ENCODE data around the gene CHD5.
A peak's percentile ranks its signal among the peaks of the same experiment; 100 is the strongest.

Gene CHD5

DNA sequence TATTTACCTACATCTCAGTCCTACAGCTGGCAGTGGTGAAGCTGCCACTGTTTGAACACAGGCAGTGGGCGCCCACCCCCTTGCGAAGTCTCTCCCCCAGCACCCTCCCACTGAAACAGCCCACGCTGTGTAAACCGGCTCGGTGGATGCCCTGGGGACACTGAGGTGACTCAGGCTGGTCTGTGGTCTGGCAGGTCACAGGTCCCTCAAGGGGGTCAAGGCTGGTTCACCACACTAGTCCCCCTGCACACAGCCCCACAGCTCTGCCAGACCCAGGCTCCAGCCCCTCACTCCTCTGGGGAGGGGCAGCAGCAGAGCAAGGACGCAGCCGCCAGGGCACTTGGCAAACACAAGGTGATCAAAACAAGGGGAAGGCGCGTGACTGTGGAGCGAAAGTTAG, 7.6 kb downstream of the CHD5 start:
- DNase-seq = no peak

GRCh38 chr1:6171548-6172124, 8.5 kb downstream of the CHD5 start:
- DNase-seq = no peak

DNA sequence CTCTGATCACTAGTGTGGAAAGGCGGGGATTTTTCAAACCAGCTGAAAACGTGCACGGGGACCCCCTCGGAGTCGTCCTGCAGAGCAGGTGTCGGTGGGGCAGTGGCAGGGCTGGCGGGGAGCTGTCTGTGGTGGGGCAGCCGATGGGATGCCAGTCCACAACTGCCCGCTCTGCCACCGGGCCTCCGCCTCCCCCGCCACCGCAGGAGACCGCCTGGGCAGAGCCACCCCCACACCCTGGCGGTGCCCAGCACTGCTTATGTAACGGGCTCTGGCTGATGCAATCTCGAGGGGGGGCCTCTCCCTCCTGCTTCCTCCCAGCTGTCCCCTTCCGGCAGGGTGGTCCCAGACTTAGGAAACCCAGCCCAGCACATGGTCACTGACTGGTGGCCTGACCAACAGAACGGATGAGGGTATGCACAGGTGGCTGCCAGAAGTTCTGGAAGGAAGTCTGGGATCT, 9.3 kb downstream of the CHD5 start:
- DNase-seq = peak in 1 of 14 donors; percentile 13

DNA sequence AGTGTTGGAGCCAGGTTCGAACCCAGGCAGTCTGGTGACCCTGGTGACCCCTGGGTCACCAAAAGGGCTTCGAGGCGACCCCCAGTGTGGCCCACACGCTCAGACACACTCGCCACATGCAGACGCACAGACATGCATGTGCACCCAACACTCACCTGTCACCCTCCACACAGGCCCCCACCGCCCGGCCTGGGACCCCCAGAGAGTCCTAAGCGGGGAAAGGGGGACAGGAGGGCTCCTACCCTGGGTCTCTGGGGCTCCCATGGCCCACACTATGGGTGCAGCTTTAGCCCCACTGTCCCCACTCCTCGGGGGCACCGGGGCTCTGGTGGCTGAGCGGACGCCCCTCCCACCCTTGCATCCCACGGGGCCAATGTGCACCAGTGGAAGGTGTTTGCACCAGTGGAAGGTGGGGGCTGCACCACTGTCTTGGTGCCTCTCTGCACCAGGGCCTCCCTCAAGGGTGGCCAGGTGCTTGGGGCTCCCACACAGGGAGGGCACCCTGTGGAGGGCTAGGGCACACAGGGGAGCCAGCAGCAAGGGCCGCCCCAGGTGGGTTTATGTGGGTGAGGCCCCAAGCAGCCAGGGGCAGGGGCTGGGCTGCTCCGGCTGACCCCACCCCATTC, 9.9 kb downstream of the CHD5 start:
- DNase-seq = no peak

DNA sequence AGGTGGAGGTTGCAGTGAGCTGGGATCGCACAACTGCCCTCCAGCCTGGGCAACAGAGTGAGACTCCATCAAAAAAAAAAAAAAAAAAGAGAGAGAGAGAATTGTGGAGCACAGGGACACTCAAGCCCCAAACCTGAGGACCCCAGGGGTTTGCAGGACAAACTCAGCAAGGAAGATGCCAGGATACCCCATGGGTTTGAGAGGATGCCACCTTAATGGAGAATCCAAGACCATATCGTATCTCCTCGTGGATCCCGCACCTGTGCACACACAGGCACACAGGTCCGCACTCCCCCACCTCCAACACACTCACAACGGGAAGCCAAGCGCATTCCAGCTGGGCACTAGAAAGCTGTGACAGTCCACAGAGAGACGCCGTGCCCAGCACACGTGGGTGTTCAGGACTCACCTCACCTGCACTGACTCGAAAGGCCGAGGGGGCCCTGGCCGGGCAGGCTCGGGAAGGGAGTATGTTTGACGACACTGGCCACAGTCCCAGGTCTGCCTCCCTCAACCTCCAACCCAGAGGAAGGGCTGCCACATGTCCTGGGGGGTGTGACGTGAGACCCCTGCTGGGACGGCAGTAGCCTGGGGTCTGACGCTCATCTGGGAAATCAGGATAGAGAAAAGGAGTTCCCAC, 11.1 kb downstream of the CHD5 start:
- DNase-seq = no peak

DNA sequence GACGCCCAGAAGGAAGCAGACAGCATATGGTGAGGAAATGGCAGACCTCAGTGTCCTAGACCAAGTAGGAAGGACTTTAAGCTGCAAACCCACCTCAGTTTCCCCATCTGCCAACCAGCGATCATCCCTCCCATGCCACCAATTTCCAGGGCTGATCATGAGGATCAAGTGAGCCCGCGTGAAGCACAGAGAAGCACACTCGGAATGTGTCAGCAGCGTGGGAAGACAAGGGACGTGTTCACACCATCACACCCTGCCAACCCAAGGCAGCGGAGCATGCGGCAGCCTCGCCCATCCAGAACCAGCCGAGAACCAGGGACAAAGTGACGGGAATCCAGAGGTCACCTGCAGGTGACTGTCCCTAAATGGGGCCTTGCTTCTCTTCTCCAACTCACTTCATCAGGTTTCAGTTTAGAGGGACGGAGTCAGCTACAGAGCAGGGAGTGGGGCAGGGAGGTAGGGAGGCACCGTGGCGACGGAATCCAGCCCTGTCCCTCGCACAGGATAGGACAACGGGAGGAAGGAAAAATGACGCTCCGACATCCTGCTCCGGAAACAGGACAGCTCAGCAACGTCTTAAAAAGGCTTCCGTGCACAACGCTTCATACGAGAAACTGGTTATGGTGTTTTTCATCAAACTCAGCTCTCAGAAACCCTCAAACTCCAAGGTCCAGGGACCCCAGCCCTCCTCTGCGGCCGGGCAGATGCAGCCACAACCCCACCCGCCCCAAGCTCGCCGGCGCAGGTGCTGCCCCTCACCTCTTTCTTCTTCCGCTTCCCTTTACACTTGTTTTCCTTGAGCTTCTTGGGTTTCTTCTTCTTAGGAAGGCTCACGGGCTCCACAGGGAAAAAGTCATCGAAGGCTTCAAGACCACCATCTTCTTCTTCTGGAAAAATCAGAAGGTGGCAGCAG, 12.5 kb downstream of the CHD5 start:
- DNase-seq = no peak

GRCh38 chr1:6166655-6167390, 13.3 kb downstream of the CHD5 start:
- no peak for DNase-seq

GRCh38 chr1:6166221-6166620, 13.9 kb downstream of the CHD5 start:
- no peak for DNase-seq

GRCh38 chr1:6165441-6165985, 14.6 kb downstream of the CHD5 start:
- DNase-seq = no peak

DNA sequence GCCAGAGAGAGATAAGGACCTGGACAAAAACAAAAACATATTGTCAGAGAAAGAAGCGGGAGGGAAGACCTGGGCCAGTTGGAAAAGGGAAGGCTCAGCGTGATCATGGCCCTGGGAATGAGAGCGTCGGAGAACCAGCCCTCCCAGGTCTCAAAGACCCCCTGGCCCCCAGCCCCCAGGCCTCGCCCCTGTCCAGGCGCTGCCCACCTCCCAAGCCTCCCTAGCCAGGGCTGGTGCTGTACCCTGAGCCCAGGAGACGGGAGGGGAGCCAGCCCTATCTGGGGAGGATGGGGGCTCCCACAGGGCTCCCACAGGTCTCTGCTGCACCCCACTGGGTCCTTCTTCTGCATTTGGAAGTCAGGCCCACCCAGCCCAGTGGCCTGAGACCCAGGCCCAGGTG, 15.1 kb downstream of the CHD5 start:
- DNase-seq = no peak

DNA sequence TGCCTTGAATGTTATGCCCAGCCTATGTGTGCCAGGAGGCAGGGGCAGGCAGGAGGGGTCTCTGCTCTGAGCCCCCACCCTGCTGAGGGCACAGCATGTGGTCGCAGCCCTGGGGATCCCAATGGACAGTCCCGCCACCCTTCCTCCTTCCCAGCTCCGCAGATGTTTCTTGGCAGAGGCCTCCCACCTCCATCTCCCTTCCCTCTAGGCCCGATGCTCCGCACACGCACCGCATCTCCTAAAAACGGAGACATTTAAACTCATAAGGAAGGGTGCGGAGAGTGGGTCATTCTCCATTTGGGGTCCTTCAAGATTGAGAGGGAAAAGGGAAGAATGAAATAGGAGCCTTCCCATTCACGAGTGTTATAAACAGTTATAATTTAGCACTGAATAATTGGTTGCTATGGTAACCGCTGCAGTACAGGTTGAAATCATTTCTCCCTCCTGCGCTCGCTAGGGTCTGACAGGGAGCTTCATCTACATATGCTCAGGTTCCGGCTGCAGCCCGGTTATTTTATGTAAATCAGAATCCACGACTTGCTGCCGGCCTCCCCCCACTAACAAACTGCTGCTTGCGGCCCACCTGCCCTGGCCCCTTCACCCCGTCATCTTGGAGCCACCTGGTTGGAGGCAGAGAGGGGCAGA, 16.0 kb downstream of the CHD5 start:
- DNase-seq = no peak

- no peak for DNase-seq
Measured at GRCh38 chr1:6163191-6163972, 16.7 kb downstream of the CHD5 start.

DNA sequence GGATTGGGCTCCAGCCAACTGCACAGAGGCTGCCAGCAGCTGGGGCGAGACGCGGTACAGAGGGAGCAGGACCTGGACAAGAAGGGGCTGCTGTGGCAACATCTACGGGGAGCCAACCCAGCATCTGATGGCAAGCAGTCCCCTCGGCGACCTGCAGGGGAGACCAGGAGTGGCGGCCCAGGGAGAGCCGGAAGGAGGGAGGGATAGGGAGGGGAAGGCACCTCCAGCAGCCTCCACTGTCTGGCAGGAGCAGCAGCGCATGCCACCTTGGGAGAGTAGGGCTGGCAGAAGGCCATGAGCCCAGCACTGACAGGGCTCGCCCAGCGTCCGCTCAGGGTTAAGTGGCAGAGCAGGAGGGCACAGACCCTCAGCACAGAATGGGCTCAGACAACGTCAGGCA, 17.3 kb downstream of the CHD5 start:
- peak in 1 of 14 donors; percentile 9 for DNase-seq

DNA sequence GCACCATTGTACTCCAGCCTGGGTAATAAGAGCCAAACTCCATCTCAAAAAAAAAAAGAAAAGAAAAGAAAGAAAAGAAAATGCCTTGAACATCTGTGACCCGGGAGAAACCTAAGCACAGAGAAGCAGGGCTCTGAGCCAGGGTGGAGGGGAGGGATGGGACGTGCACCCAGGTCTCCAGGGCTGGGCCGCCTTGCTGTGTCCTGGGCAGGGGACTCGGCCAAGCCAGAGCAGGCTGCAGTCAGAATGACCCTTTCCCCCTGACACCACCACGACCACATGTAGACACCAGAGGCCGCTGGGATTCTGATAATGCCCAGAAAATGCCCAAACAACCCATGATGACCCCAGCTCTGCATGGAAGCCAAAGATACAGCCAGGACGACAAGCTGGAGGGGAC, 17.8 kb downstream of the CHD5 start:
- DNase-seq = no peak

DNA sequence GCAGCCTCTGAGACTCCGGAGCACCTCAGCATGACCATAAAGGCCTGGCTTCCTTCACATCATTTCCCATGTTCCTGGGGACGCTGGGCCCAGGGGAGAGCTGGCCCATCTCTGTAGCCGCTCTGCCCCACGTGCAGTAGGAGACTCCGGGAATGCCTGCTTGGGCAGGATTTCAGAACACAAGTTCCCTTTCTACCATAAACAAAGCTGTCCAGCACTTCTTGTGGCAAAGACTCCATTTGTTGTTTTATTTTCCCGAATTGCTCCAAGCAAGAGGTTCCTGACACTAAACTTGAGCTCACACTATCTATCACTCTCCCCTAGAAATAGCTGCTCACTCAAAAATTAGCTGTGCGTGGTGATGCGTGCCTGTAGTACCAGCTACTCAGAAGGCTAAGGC, 21.9 kb downstream of the CHD5 start:
- no peak for DNase-seq

DNA sequence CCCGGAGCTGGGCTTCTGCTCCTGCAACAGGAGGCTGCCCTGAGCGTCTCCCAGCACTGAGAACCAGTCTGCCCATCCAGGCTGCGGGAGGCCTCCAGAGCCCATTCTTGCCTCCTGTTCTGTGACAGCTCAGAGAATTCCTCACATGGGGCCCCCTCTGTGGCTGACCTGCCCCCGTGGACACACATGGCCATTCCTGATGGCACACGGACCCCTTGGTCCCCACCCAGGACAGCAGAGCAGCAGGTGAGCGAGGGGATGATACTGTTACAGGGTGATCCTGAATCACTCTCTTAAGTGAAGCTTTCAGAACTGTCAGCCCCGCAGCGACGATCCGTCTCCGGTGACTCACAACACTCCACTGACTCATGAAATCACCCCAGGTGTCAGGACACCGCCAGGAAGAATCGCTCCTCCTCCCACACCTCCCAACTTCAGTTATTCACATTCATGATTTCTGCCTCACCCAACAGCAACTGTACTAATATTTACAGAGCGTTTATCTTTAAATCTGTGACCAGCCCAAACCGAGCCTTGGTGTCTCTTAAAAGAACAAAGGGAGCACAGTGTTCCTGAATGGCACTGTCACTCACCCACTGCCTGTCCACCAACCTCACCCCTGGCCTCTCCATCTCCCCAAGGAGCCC, 22.5 kb downstream of the CHD5 start:
- no peak for DNase-seq

GRCh38 chr1:6157132-6157527, 23.0 kb downstream of the CHD5 start:
- DNase-seq = no peak

- no peak for DNase-seq
Measured at GRCh38 chr1:6154525-6155319, 25.4 kb downstream of the CHD5 start.

GRCh38 chr1:6152882-6153281, 27.2 kb downstream of the CHD5 start:
- no peak for DNase-seq
